ENCODE results near the gene DNAJA4.

Gene DNAJA4

GRCh38 chr15:78282324-78282723 is 18.0 kb downstream of the DNAJA4 start:
- DNase-seq, result no peak

- no peak for DNase-seq
These were observed 20.4 kb downstream of the DNAJA4 start for GRCh38 chr15:78284758-78285157.

- DNase-seq, result no peak
These were observed 25.9 kb downstream of the DNAJA4 start for GRCh38 chr15:78290222-78290621.

GRCh38 chr15:78291052-78291451 is 26.7 kb downstream of the DNAJA4 start:
- no peak for DNase-seq

- no peak for DNase-seq
These were observed 27.3 kb downstream of the DNAJA4 start for GRCh38 chr15:78291698-78292097.

- no peak for DNase-seq
These were observed 27.9 kb downstream of the DNAJA4 start for GRCh38 chr15:78292219-78292618.

- DNase-seq, result peak; percentile 93
These were observed 35.0 kb downstream of the DNAJA4 start, which contains the start of gene SKIC8 for GRCh38 chr15:78299101-78299930. SKIC8 (minus strand) TSS chr15:78299609; CDS start chr15:78295686, 3,923 bp downstream.

GRCh38 chr15:78301326-78301725 is 37.0 kb downstream of the DNAJA4 start:
- no peak for DNase-seq

- DNase-seq, result no peak
These were observed 37.5 kb downstream of the DNAJA4 start for GRCh38 chr15:78301828-78302227.

- no peak for DNase-seq
These were observed 38.4 kb downstream of the DNAJA4 start for GRCh38 chr15:78302579-78303312.

- no peak for DNase-seq
These were observed 40.1 kb downstream of the DNAJA4 start for GRCh38 chr15:78304216-78305066.

GRCh38 chr15:78306176-78306774 is 41.9 kb downstream of the DNAJA4 start:
- no peak for DNase-seq

- DNase-seq, result no peak
These were observed 43.6 kb downstream of the DNAJA4 start for GRCh38 chr15:78307976-78308375.

- peak; percentile 43 for DNase-seq
These were observed 44.2 kb downstream of the DNAJA4 start for GRCh38 chr15:78308422-78309032.

GRCh38 chr15:78311292-78311691 is 46.9 kb downstream of the DNAJA4 start:
- no peak for DNase-seq

- DNase-seq, result no peak
These were observed 48.2 kb downstream of the DNAJA4 start for GRCh38 chr15:78312536-78312935.

- no peak for DNase-seq
These were observed 48.6 kb downstream of the DNAJA4 start for GRCh38 chr15:78312957-78313356.

GRCh38 chr15:78313383-78313782 is 49.0 kb downstream of the DNAJA4 start:
- no peak for DNase-seq

GRCh38 chr15:78314181-78314581 is 49.8 kb downstream of the DNAJA4 start:
- DNase-seq, result no peak

GRCh38 chr15:78315686-78316282 is 51.4 kb downstream of the DNAJA4 start:
- no peak for DNase-seq

- DNase-seq, result no peak
These were observed 52.1 kb downstream of the DNAJA4 start for GRCh38 chr15:78316283-78317083.
